OCI-M1 (cell line): ENCODE data around the gene CXCL3.
"Not testable (repeated sequence)": the region's sequence is repeated elsewhere in the genome, so short reads cannot be mapped to it uniquely, and the experiment has no call there.

ENCODE experiments used
- DNase-seq: peaks from one replicate; lab custom pipeline; 2025; lab: John Stamatoyannopoulos, UW

CXCL3 gene

DNA sequence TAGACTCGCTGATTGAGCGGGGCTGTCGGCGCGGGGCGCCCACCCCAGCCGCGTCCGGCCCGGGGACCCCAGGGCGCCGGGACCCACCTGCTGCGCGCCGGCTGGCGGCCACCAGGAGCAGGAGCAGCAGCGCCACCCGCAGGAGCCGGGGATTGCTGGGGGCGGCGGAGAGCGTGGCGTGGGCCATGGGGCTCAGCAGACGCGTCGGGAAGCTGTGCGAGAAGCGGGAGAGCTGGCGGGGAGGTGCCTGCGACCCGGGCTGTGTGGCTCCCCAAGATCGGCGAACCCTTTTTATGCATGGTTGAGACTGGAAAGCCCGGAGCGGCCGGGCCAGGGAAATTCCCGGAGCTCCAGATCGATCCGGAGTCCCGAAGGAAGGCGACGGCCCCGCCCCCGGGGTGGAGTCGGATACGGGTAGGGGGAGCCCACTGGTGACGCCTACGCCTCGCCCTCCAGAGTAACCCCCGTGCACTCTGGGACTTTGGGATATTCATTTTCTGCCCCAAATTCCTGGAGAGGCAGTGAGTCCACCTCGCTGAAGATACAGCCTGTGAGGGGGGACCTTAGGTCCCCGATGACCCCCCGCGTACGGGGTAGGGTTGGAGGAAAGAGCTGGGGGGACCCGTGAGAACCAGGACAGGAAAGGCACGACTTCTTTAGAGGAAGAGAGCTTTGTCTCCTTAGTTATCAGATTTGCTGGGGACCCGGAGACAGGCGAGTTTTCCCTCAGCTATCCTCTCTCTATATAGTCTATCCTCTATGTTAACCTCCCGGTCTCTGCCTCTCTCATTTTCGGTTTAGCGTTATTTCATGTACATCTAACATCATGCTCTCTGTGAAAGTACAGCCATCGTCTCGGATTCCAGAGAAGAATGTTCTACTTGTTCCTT is at the start of gene CXCL3:
TSS of gene CXCL3 (minus strand) at position 265 of the 890 bp plus-strand sequence. CDS start at position 187, 78 bp downstream.
- peak; percentile 87 for DNase-seq

DNA sequence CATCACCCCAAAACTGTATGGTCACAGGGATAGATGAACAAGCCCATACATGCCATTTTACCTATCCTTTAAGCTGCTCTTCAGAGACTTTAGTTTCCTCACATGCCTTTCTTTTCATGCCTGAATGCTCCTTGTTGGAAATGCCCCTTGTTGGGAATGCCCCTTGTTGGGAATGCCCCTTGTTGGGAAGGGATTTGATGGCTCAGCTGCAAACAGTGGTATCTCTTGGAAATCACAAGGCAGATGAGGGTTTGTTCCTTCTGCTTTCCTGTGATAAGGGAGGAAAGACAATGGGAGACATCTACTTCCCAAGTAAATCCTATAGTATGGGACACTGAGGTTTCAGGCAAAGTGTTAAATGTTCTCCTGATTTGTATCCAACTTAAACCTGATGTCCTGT is 49.0 kb upstream of the CXCL3 start:
- DNase-seq: no peak

GRCh38 chr4:74085669-74086068 is 47.2 kb upstream of the CXCL3 start:
- DNase-seq: peak; percentile 74

DNA sequence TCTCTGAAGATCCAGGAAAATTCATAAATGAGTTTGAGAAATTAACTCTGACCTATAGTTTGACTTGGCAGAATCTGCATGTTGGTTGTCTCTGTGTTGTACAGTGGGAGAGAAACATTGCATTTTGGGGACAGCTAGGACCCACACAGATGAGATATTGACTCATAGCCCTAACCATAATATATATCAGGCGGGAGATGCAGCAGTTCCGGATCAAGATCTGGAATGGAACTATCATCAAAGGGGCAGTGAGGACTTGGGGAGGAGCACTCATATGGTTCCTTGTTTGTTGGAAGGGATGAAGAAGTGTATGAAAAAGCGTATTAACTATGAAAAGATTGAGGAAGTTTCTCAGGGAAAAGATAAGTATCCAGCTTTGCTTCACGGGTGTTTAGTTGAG is 46.5 kb upstream of the CXCL3 start:
- no peak for DNase-seq

GRCh38 chr4:74083546-74083945 is 45.1 kb upstream of the CXCL3 start:
- no peak for DNase-seq

GRCh38 chr4:74081035-74081434 is 42.5 kb upstream of the CXCL3 start:
- no peak for DNase-seq

DNA sequence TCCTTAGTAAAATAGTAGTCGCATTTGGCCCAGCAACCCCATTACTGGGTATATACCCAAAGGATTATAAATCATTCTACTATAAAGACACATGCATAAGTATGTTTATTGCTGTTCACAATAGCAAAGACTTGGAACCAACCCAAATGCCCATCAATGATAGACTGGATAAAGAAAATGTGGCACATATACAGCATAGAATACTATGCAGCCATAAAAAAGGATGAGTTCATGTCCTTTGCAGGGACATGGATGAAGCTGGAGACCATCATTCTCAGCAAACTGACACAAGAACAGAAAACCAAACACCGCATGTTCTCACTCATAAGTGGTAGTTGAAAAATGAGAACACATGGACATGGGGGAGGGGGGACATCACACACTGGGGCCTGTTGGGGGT is 41.9 kb upstream of the CXCL3 start:
- not testable (repeated sequence) for DNase-seq

DNA sequence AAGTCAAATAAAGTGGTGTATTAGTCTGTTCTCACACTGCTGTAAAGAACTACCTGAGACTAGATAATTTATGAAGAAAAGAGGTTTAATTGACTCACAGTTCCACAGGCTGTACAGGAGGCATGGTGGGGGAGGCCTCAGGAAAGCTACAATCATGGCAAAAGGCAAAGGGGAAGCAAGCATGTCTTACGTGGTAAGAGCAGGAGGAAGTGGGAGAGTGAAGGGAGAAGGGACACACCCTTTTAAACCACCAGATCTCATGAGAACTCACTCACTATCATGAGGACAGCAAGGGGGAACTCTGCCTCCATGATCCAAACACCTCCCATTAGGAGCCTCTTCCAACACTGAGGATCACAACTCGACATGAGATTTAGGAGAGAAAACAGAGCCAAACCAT is 40.5 kb upstream of the CXCL3 start:
- DNase-seq: peak; percentile 83

GRCh38 chr4:74073358-74073757 is 34.9 kb upstream of the CXCL3 start:
- DNase-seq: no peak

GRCh38 chr4:74072739-74073138 is 34.2 kb upstream of the CXCL3 start:
- no peak for DNase-seq

DNA sequence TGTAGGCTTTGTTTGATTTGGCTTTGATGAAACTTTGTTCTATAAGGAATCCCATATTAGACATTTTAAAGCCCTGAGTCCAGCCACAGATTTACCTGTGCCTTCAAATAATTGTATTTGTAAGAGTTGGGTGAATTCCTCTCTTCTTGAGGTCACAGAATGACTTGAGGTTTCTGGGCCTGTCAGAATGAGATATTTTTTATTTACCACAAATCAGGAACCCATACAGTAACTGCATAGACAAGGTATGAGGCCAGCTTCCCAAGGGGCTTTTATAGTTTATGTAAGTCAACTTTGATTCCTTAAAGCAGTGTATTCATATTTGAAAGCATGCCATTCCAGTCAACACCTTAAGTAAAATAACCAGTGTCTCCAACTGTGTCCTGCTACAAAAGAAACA is 29.1 kb upstream of the CXCL3 start:
- no peak for DNase-seq

GRCh38 chr4:74066232-74066631 is 27.7 kb upstream of the CXCL3 start:
- no peak for DNase-seq

DNA sequence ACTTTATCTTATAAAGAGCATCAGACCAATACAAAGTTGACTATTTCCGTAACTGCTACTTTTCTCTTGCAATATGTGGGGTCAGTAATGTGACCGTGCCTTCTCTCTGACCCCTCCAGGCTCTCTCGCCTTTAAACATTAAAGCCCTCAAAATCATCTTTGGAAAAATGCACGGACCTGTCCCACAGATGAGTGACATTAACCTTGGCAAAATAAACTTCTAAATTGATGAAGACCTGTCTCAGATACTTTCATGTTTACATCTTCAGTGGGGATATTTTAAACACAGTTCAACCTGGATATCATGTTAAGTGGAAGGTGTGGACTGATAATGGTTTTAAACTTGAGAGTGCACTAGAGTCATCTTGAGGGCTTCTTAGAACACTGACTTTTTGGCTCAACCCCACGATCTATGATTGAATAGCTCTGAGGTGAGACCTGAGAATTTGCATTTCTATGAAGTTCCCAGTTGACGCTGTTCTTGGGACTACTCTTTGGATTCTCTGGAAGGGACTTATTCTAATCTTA is 26.7 kb upstream of the CXCL3 start:
- no peak for DNase-seq

GRCh38 chr4:74063859-74064258 is 25.4 kb upstream of the CXCL3 start:
- no peak for DNase-seq

DNA sequence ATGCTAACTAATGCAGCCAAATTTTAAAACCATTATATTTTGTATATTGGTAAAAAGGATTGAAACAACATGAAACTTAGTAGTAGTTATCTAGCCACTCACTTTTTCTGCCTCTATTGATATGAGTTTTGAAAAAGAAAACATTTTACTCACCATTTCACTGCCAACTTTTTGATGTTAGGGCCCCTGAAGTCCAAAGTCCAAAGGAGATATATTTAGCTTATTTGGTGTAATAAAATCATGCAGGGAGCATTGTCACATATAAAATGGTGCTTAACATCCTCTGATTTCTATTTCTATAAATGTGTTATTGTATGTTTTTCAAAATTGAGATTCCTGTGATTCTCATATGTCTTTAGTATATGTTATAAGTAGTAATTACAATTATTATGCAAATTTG is 24.5 kb upstream of the CXCL3 start:
- no peak for DNase-seq

GRCh38 chr4:74061430-74061829 is 22.9 kb upstream of the CXCL3 start:
- no peak for DNase-seq

GRCh38 chr4:74059161-74059829 is 20.8 kb upstream of the CXCL3 start:
- DNase-seq: peak; percentile 46

GRCh38 chr4:74058048-74058651 is 19.7 kb upstream of the CXCL3 start:
- DNase-seq: peak; percentile 48

DNA sequence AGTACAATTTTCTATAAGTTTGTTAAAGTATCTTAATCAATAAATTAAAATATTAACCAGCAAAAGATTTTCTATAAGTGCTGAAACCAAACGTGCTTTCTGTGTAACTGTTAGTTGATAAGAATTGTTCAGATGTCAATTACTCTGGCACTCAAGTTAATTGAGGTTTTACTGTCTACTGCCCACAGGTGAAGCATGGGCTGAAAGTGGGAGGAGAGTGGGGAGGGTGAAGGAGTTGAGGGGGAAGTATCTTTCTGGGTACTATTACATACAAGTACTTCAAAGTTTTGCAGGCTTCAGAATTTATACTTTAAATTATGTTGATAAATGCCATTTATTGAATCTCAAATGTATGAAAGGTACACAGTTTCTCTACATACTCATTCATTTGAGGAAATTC is 19.1 kb upstream of the CXCL3 start:
- DNase-seq: peak; percentile 83

DNA sequence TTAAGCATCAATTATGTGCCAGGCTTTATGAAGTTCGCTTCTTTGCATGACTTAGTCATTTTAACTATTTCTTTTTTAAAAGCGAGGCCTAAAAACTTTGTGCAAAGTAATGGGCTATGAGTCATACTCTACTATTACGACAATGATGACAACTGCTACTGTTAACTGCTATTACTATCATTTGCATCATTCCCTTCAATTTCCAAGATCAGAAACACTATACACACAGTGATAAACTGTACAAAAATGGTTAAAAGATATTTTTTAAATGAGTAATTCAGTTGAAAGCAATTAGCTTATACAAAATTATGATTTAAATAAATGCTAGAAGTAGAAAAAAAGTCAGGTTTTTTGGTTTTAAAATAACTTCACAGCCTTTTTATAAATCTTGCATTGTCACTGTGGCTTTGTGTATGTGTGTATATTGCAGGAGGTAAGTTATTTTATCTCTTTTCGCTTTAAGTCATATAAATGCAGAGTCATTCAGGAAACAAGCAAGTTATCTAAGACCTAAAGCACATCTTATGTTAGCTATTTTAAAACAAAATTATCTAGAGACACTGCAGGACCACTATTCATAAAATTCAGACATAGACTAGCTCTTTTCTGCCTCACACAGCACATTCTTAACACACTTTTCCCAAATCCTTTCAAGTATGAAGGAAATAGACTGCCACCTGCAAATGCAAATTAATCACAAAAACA is 18.5 kb upstream of the CXCL3 start:
- peak; percentile 96 for DNase-seq

GRCh38 chr4:74056114-74056857 is 17.8 kb upstream of the CXCL3 start:
- DNase-seq: peak; percentile 94
